IMR-90 (cell line): ENCODE results near the gene THYN1.

ENCODE experiments used
- MAFK ChIP-seq: IDR thresholded peaks from 2 replicates; pipeline ENCODE4 v1.6.1; 2012; ENCODE audit warnings: low read depth, low read length, improper control_type of control experiment
- TF ChIP-seq, protein P1 (sequence below): conservative IDR thresholded peaks from 2 replicates; pipeline ENCODE4 v1.5.1; 2012; ENCODE audit warnings: mild to moderate bottlenecking, low read depth, low read length, improper control_type of control experiment

DNA sequence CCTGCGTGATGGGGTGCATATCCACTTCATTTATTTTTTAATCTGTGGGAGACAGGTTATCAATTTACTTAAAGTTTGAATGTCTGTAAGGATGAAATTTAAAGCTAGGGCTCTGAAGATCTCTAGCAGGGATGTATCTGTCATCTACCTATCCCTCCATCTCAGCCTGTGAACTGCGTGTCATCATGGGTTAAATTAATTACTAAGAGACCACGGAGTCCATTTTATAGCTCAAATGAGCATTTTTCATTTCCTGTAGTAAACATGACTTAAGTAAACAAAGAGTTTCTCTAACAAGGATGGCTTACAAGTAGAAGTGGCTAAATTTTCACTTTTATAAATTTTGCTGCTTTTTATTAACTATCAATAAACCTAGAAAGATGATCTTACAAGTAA is 20.2 kb upstream of the THYN1 start:
- TF ChIP-seq, protein P1, sequence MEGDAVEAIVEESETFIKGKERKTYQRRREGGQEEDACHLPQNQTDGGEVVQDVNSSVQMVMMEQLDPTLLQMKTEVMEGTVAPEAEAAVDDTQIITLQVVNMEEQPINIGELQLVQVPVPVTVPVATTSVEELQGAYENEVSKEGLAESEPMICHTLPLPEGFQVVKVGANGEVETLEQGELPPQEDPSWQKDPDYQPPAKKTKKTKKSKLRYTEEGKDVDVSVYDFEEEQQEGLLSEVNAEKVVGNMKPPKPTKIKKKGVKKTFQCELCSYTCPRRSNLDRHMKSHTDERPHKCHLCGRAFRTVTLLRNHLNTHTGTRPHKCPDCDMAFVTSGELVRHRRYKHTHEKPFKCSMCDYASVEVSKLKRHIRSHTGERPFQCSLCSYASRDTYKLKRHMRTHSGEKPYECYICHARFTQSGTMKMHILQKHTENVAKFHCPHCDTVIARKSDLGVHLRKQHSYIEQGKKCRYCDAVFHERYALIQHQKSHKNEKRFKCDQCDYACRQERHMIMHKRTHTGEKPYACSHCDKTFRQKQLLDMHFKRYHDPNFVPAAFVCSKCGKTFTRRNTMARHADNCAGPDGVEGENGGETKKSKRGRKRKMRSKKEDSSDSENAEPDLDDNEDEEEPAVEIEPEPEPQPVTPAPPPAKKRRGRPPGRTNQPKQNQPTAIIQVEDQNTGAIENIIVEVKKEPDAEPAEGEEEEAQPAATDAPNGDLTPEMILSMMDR: no peak
- TF ChIP-seq MAFK: no peak
